SK-N-MC (cell line): ENCODE measurements around the gene SAA2.

Experiments used
- DNase-seq: peaks from one replicate; pipeline ENCODE4 v3.0.0-alpha.2; 2011; ENCODE audit warnings: low read depth, low spot score
- H3K27ac ChIP-seq: fragments of 200-600 bp; sonication (generic); 2 replicates; pipeline ENCODE4 v1.5.1; 2016; ENCODE audit warnings: mixed run types
- H3K36me3 ChIP-seq: fragments of 200-600 bp; sonication (generic); 2 replicates; pipeline ENCODE4 v1.6.1; 2017; ENCODE audit warnings: antibody characterized with exemption, low read length, mixed read lengths; ENCODE audit not compliant: insufficient read depth
- H3K4me3 ChIP-seq: fragments of 200-600 bp; sonication (generic); 2 replicates; pipeline ENCODE4 v1.5.1; 2016
- H3K9ac ChIP-seq: fragments of 200-600 bp; sonication (generic); 2 replicates; pipeline ENCODE4 v1.8.0; 2017; ENCODE audit warnings: mixed run types, mixed read lengths; ENCODE audit not compliant: insufficient read length
- H3K9me3 ChIP-seq: fragments of 200-600 bp; sonication (generic); 2 replicates; pipeline ENCODE4 v1.6.1; 2017; ENCODE audit warnings: low read depth, mild to moderate bottlenecking, antibody characterized with exemption, low read length, moderate library complexity, mixed read lengths
- EZH2 ChIP-seq: fragments of 200-600 bp; sonication (generic); IDR thresholded peaks from one replicate; pipeline ENCODE4 v1.6.1; 2017; ENCODE audit warnings: antibody characterized with exemption
- FOXP2 ChIP-seq: optimal IDR thresholded peaks from 2 replicates; pipeline ENCODE3; 2011; ENCODE audit warnings: mild to moderate bottlenecking, moderate library complexity; ENCODE audit not compliant: insufficient read depth; ENCODE audit errors: extremely low read length, control extremely low read depth
- POLR2AphosphoS5 ChIP-seq: IDR thresholded peaks from 2 replicates; pipeline ENCODE4 v1.6.1; 2012; ENCODE audit warnings: mild to moderate bottlenecking, low read depth, low read length, borderline replicate concordance

Gene SAA2

DNA sequence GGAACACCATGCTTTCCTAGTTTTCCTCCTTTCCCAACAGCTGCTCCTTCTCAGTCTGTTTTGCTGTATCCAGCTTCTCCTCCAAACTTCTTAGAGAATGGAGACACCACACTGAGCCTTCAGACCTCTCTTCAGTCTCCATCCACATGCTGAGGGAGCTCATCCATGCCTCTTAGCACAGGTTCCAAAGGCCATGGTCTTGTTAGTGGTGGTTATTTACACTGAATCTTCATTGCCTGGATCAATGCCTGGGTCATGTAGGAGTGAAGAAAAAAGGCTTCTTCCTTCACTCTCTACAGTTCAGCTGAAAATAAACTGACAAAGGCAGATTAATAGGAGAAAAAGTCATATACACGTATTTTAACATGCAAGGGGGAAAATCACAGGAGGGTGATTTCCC lies 8.8 kb downstream of the SAA2 start:
- TF ChIP-seq EZH2 (no peak), POLR2AphosphoS5 (no peak), FOXP2 (no peak)
- no peak overlapping the region for H3K4me3 ChIP-seq

DNA sequence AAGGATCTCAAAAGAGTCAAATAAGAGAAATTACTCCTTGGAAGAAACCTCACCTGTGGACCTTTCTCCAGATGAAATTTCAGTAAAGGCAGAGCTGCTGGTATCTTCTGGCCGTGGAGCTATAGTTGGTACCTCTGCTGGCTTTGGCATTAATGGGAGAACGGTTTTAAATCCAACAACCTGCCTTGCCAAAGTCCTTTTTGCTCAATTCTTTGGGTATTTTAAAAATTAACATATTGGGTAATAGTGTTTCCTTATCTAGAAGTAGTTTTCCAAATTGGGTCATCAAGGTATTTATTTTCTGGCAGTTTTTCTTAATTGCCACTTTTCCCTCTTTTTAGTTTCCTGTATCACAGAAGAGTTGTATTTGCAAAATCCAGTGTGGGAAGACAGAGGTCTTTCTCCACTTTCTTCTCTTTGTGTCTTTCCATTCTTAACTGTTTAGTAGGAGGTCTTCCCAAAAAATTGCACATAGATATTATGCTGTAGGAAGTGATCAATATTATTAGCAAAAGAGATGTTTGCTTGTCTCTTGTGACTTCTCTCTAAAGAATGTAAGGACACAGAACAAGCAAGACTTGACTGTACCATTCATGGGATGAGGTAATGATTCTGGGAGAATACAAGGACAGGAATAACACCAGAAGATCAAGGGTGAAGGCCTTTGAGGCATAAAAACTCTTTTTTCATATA lies 11.7 kb downstream of the SAA2 start, which contains the start of gene SAA4:
Gene SAA4 (minus strand): TSS at position 139 of the 693 bp plus-strand sequence. CDS start 876 bp downstream, outside the sequence.
- Histone ChIP-seq H3K36me3 (no peaks in the 10 kb centered on the region), H3K27ac (no peak within 1 kb of the TSS), H3K4me3 (no peak within 1 kb of the TSS), H3K9ac (no peak within 1 kb of the TSS), H3K9me3 (no peaks in the 10 kb centered on the region)
- DNase-seq: no peak
- TF ChIP-seq FOXP2 (no peak), EZH2 (no peak), POLR2AphosphoS5 (no peak)

More for the DNA sequence above, 8.8 kb downstream of the SAA2 start:
- H3K9ac ChIP-seq: no peak overlapping the region
- no peaks in the 10 kb centered on the region for H3K36me3 ChIP-seq
- H3K27ac ChIP-seq: no peak overlapping the region
- no peak for DNase-seq
- no peaks in the 10 kb centered on the region for H3K9me3 ChIP-seq

DNA sequence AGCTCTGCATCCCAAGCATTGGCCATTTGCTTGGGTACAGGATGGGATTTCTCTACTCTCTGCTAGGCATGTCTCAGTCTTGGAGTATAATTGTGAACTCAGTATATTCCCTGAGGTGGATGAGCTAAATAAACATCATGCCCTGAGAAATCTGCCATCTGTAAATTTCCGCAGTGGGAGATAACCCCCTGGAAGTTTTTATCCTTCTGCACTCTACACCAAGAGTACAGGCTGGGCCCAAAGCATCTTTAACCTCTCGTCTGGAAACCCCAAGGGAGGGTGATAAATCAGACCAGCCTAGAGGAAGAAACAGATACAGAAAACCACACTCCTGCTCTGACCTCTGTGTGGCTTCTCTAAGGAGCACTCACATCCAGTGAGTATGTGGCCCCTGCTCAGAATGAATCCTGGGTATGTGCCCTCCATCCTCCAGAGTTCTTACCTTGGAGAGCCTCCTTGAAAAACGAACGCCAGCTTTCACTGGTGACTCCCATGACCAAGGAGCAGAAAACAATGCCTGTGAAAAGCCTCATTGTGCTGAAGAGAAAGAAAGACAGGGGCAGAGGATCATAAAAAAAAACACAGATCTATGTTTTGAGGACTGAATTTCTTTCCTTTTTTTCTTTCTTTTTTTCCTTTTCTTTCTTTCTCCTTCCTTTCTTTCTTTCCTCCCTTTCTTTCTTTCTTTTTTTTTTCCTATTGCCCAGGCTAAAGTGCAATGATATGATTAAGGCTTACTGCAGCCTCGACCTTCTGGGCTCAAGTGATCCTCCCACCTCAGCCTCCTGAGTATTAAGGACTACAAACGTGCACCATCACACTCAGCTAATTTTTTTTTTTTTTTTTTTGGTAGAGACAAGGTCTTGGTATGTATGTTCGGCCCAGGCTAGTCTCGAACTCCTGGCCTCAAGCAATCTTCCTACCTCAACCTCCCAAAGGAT lies 12.8 kb downstream of the SAA2 start:
- H3K36me3 ChIP-seq: no peaks in the 10 kb centered on the region
- TF ChIP-seq EZH2 (no peak), POLR2AphosphoS5 (no peak), FOXP2 (no peak)
- DNase-seq: no peak

DNA sequence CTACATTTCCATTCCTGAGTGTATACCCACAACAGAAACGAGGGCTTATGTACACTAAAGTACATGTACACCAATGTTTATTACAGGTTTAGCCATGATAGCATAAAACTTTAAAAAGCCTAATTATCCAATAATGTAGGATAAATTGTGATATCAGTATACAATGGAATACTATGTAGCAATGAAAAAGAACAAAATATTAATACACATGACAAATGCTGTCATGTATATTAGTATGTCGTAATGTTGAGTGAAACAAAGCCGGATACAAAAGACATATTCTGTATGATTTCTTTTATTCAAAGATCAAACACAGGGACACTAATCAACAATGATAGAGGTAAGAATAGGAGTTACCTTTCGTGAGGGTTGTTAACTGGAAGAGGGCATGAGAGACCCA lies 14.6 kb downstream of the SAA2 start:
- no peak for DNase-seq
- Histone ChIP-seq H3K36me3 (no peaks in the 10 kb centered on the region), H3K9ac (no peak overlapping the region), H3K9me3 (no peaks in the 10 kb centered on the region), H3K27ac (no peak overlapping the region), H3K4me3 (no peak overlapping the region)
- TF ChIP-seq POLR2AphosphoS5: no peak
- no peak for TF ChIP-seq EZH2
- no peak for TF ChIP-seq FOXP2

More for the DNA sequence above, 12.8 kb downstream of the SAA2 start:
- Histone ChIP-seq H3K4me3 (no peak overlapping the region), H3K9me3 (no peaks in the 10 kb centered on the region), H3K27ac (no peak overlapping the region), H3K9ac (no peak overlapping the region)

DNA sequence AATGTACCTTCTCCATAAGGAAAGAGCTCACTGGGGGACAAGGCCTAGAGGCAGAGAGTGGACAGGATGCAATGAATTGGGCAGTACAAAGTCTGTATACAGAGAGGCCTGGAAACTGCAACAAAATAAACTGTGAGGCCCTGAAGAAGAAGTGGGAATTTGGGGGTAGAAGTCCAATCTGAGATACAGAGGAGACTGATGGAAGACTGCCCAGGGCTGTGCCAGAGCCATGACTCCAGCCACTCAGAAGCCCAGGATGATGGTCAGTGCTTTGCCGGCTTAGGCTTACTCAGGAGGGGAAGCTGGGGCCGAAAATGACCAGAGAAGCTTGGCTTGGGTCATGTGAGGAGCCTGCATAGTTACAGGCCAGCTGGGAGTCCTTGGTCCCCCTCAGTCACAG lies 17.6 kb downstream of the SAA2 start:
- Histone ChIP-seq H3K9me3 (no peaks in the 10 kb centered on the region), H3K9ac (no peak overlapping the region), H3K4me3 (no peak overlapping the region), H3K36me3 (no peaks in the 10 kb centered on the region), H3K27ac (no peak overlapping the region)
- TF ChIP-seq EZH2: no peak
- no peak for TF ChIP-seq POLR2AphosphoS5
- no peak for TF ChIP-seq FOXP2
- DNase-seq: no peak

DNA sequence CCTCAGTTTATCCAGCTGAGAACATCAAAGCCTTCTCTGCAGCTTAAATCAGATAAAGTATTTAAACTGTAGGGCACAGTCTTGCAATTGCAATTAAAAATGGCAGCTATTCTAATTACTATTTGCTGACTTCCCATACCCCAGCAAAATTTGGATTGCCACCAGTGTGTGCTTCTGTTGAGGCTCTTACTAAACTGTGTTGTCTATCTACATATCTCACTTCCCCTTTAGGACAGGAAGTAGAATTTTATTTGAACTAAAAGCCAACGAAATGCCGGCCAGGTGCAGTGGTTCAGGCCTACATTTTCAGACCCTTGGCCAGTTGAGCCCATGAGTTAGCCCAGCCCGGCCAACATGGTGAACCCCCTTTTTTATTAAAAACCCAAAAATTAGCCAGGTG lies 19.0 kb downstream of the SAA2 start:
- H3K36me3 ChIP-seq: no peaks in the 10 kb centered on the region
- no peak overlapping the region for H3K4me3 ChIP-seq
- no peak overlapping the region for H3K27ac ChIP-seq
- no peak overlapping the region for H3K9ac ChIP-seq
- TF ChIP-seq FOXP2: no peak
- no peak for TF ChIP-seq POLR2AphosphoS5
- no peak for TF ChIP-seq EZH2
- H3K9me3 ChIP-seq: no peaks in the 10 kb centered on the region
- no peak for DNase-seq

DNA sequence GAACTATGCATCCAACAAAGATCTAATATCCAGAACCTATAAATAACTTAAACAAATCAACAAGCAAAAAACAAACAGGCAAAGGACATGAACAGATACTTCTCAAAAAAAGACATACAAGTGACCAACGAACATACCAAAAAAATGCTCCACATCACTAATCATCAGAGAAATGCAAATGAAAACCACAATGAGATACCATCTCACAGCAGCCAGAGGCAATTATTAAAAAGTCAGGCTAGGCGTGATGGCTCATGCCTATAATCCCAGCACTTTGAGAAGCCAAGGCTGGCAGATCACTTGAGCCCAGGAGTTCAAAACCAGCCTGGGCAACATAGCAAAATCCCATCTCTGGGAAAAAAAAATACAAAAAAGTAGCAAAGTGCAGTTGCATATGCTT lies 22.6 kb downstream of the SAA2 start:
- Histone ChIP-seq H3K9ac (no peak overlapping the region), H3K27ac (no peak overlapping the region), H3K36me3 (no peaks in the 10 kb centered on the region), H3K4me3 (no peak overlapping the region), H3K9me3 (no peaks in the 10 kb centered on the region)
- DNase-seq: no peak
- no peak for TF ChIP-seq FOXP2
- no peak for TF ChIP-seq EZH2
- TF ChIP-seq POLR2AphosphoS5: no peak

DNA sequence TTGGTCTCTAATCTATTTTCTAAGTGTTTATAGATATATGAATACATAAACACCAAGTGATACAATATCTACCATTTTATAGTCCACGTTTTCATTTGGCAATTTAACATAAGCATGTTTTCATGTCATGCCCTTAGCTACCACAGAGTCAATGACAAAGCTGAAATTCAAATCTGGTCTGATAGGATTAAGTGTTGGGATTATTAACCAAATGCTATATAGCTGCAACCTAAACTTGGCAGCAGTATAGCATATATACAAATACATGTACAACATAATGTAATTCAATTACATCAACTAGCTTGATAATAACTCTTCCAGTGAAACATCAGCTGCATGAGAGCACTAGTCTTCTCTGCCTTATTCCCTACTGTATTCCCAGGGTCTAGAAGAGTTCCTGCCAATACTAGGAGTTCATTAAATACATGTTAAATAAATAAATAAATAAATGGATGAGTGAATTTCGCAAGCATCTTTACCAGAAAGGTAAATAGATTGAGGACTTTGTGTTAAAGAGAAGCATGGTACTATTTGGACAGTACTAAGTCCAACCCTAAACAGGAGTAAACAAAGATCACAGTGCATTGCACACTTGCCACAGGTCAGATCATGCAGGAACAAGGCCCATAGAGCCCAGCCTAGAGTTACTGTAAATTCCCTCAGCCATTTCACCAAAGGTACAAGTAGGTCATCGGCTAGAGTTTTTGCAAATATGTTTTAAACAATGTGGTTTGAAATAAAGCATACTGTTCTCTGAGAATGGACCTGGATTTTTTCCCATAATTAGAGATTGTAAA lies 24.7 kb downstream of the SAA2 start:
- Histone ChIP-seq H3K9ac (no peak overlapping the region), H3K4me3 (no peak overlapping the region), H3K9me3 (no peaks in the 10 kb centered on the region), H3K27ac (no peak overlapping the region), H3K36me3 (no peaks in the 10 kb centered on the region)
- TF ChIP-seq EZH2 (no peak), POLR2AphosphoS5 (no peak), FOXP2 (no peak)
- DNase-seq: no peak
